Esophagus squamous epithelium (tissue), 4 donors: Measurements from ENCODE around the gene ODF2.

ENCODE experiments used
- POLR2A ChIP-seq, 4 donors: fragments of 450-650 bp; IDR thresholded peaks; one replicate each; pipeline ENCODE4 v1.6.1; 2017; ENCODE audit warnings: antibody characterized with exemption in 4 of 4, mild to moderate bottlenecking in 4 of 4, moderate library complexity in 3 of 4
- TF ChIP-seq, protein P1 (sequence below), 6 experiments: fragments of 450-650 bp in 4 of 6; fragments of 200-600 bp in 2 of 6; sonication (generic) in 2 of 6; IDR thresholded peaks; one replicate each; pipeline ENCODE4 v1.5.1; 2016 to 2019; ENCODE audit warnings: antibody characterized with exemption in 6 of 6, mild to moderate bottlenecking in 4 of 6, moderate library complexity in 4 of 6

DNA sequence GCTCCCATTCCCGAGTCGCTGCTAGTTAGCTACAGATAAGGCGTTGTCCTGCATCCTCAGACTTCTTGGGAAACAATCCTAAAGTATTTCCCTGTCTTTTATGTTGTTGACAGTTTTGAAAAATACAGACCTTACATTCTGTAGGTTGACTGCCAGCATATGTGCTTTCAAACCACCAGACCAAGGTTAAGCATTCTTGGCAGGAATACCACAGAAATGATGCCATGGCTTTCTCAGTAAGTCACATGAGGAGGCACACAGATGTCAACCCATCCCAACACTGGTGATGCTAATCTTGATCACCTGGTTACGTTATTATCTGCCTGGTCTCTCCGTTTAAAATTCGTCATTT lies 49.6 kb downstream of the ODF2 start:
- TF ChIP-seq, protein P1, sequence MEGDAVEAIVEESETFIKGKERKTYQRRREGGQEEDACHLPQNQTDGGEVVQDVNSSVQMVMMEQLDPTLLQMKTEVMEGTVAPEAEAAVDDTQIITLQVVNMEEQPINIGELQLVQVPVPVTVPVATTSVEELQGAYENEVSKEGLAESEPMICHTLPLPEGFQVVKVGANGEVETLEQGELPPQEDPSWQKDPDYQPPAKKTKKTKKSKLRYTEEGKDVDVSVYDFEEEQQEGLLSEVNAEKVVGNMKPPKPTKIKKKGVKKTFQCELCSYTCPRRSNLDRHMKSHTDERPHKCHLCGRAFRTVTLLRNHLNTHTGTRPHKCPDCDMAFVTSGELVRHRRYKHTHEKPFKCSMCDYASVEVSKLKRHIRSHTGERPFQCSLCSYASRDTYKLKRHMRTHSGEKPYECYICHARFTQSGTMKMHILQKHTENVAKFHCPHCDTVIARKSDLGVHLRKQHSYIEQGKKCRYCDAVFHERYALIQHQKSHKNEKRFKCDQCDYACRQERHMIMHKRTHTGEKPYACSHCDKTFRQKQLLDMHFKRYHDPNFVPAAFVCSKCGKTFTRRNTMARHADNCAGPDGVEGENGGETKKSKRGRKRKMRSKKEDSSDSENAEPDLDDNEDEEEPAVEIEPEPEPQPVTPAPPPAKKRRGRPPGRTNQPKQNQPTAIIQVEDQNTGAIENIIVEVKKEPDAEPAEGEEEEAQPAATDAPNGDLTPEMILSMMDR (IDR thresholded peaks at IDR 0.05) = no peak
- TF ChIP-seq POLR2A (IDR thresholded peaks at IDR 0.05) = no peak
